ENCODE data around the gene GRIP2.

GRCh38 chr3:14461748-14462324 is 78.3 kb downstream of the GRIP2 start:
- 0 out of 2 replicates have a peak, but pooled peaks have one; percentile 27 for TF ChIP-seq ZBTB48 (tag by site-specific recombination; IDR thresholded peaks at IDR 0.05)
- TF ChIP-seq REST (tag by site-specific recombination; IDR thresholded peaks at IDR 0.05), result no peak
- no peak for TF ChIP-seq ZNF830 (tag by site-specific recombination; IDR thresholded peaks at IDR 0.05; ENCODE audit: low read depth)
- no peak for TF ChIP-seq ZNF423 (tag by site-specific recombination; IDR thresholded peaks at IDR 0.05)
- no peak for TF ChIP-seq ZNF280C (tag by site-specific recombination; IDR thresholded peaks at IDR 0.05)
- no peak for TF ChIP-seq ZFP37 (tag by site-specific recombination; IDR thresholded peaks at IDR 0.05)
- TF ChIP-seq CTCF (tag by site-specific recombination; IDR thresholded peaks at IDR 0.05), result peak; percentile 98
- TF ChIP-seq GFI1B (tag by site-specific recombination; IDR thresholded peaks at IDR 0.05), result no peak
- TF ChIP-seq TCF7L2 (IDR thresholded peaks at IDR 0.05; ENCODE audit: borderline replicate concordance, low read depth, low read length), result no peak
- TF ChIP-seq ZBTB10 (tag by site-specific recombination; IDR thresholded peaks at IDR 0.05), result no peak
- no peak for TF ChIP-seq ZNF133 (tag by site-specific recombination; IDR thresholded peaks at IDR 0.05)
- no peak for TF ChIP-seq ZNF670 (tag by site-specific recombination; IDR thresholded peaks at IDR 0.05; ENCODE audit: low read depth)
